SK-N-MC (cell line): ENCODE data around the gene SYTL3.

ENCODE experiments used
- DNase-seq: peaks from one replicate; pipeline ENCODE4 v3.0.0-alpha.2; 2011; ENCODE audit warnings: low read depth, low spot score
- H3K27ac ChIP-seq: fragments of 200-600 bp; sonication (generic); 2 replicates; pipeline ENCODE4 v1.5.1; 2016; ENCODE audit warnings: mixed run types
- H3K36me3 ChIP-seq: fragments of 200-600 bp; sonication (generic); 2 replicates; pipeline ENCODE4 v1.6.1; 2017; ENCODE audit warnings: antibody characterized with exemption, low read length, mixed read lengths; ENCODE audit not compliant: insufficient read depth
- H3K4me3 ChIP-seq: fragments of 200-600 bp; sonication (generic); 2 replicates; pipeline ENCODE4 v1.5.1; 2016
- H3K9ac ChIP-seq: fragments of 200-600 bp; sonication (generic); 2 replicates; pipeline ENCODE4 v1.8.0; 2017; ENCODE audit warnings: mixed run types, mixed read lengths; ENCODE audit not compliant: insufficient read length
- H3K9me3 ChIP-seq: fragments of 200-600 bp; sonication (generic); 2 replicates; pipeline ENCODE4 v1.6.1; 2017; ENCODE audit warnings: low read depth, mild to moderate bottlenecking, antibody characterized with exemption, low read length, moderate library complexity, mixed read lengths
- EZH2 ChIP-seq: fragments of 200-600 bp; sonication (generic); IDR thresholded peaks from one replicate; pipeline ENCODE4 v1.6.1; 2017; ENCODE audit warnings: antibody characterized with exemption
- FOXP2 ChIP-seq: optimal IDR thresholded peaks from 2 replicates; pipeline ENCODE3; 2011; ENCODE audit warnings: mild to moderate bottlenecking, moderate library complexity; ENCODE audit not compliant: insufficient read depth; ENCODE audit errors: extremely low read length, control extremely low read depth
- POLR2AphosphoS5 ChIP-seq: IDR thresholded peaks from 2 replicates; pipeline ENCODE4 v1.6.1; 2012; ENCODE audit warnings: mild to moderate bottlenecking, low read depth, low read length, borderline replicate concordance

Gene SYTL3

GRCh38 chr6:158677906-158678578 is 28.2 kb downstream of the SYTL3 start:
- H3K27ac ChIP-seq, result no peak overlapping the region
- TF ChIP-seq FOXP2, result no peak
- TF ChIP-seq POLR2AphosphoS5, result no peak
- TF ChIP-seq EZH2, result no peak
- no peak overlapping the region for H3K9ac ChIP-seq
- no peak for DNase-seq
- H3K36me3 ChIP-seq, result no peaks in the 10 kb centered on the region
- no peaks in the 10 kb centered on the region for H3K9me3 ChIP-seq
- no peak overlapping the region for H3K4me3 ChIP-seq

DNA sequence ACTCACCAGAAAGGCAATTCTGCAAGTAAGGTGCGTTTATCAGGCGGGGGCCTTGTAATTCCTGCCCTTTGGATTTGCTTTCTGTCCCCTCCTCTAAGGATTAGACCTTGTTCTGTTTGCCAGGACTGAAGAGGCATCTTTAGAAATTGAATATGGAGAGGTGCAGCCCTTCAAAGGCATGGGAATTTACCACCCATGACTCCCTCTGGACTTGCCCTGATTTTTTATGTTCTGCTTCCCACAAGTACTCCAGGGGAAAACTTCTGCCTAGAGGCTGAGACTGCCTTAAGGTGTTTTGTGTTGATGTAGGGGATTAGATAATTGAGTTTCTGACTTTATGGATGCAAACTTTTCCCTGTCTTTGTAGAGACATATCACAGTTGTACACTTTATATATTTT is 30.2 kb downstream of the SYTL3 start:
- no peak overlapping the region for H3K4me3 ChIP-seq
- TF ChIP-seq EZH2 (no peak), FOXP2 (no peak), POLR2AphosphoS5 (no peak)

DNA sequence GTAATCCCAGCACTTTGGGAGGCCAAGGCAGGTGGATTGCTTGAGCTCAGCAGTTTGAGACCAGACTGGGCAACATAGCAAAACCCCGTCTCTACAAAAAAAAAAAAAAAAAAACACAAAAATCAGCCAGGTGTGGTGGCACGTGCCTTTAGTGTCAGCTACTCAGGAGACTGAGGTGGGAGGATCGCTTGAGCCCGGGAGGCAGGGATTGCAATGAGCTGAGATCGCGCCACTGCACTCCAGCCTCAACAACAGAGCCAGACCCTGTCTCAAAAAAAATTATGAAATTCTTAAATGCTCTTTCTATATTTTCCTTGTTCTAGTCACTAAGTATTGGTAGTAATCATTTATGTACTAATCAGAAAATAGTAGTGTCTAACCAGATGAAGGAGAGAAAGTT is 30.6 kb downstream of the SYTL3 start:
- no peak for DNase-seq
- Histone ChIP-seq H3K36me3 (no peaks in the 10 kb centered on the region), H3K9ac (no peak overlapping the region), H3K4me3 (no peak overlapping the region), H3K9me3 (no peaks in the 10 kb centered on the region), H3K27ac (no peak overlapping the region)
- TF ChIP-seq POLR2AphosphoS5 (no peak), FOXP2 (no peak), EZH2 (no peak)

More for the DNA sequence above, 30.2 kb downstream of the SYTL3 start:
- no peaks in the 10 kb centered on the region for H3K36me3 ChIP-seq
- no peak for DNase-seq
- no peak overlapping the region for H3K9ac ChIP-seq
- H3K9me3 ChIP-seq, result no peaks in the 10 kb centered on the region
- no peak overlapping the region for H3K27ac ChIP-seq

DNA sequence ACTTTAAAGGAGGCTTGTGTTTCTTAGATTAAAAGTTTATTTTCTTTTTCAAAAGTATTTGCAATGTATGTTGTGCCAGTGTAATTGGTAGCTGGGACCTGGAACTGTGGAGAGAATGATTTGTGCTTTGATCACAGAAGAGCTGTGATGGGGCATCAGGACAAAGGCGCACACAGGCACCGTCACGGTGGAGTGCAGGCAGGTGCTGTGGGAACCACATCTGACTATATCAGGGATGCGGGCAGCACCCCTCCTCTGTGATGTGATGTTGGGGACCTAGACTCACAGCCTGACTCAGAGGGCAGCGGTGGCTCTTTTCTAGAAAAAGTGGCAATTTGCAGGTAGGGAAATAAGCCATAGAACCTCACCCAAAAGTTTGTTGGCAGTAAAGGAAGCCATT is 34.5 kb downstream of the SYTL3 start:
- H3K9me3 ChIP-seq, result no peaks in the 10 kb centered on the region
- no peak overlapping the region for H3K9ac ChIP-seq
- TF ChIP-seq POLR2AphosphoS5, result no peak
- TF ChIP-seq FOXP2, result no peak
- no peak for TF ChIP-seq EZH2
- no peaks in the 10 kb centered on the region for H3K36me3 ChIP-seq
- no peak for DNase-seq
- H3K4me3 ChIP-seq, result no peak overlapping the region
- no peak overlapping the region for H3K27ac ChIP-seq

DNA sequence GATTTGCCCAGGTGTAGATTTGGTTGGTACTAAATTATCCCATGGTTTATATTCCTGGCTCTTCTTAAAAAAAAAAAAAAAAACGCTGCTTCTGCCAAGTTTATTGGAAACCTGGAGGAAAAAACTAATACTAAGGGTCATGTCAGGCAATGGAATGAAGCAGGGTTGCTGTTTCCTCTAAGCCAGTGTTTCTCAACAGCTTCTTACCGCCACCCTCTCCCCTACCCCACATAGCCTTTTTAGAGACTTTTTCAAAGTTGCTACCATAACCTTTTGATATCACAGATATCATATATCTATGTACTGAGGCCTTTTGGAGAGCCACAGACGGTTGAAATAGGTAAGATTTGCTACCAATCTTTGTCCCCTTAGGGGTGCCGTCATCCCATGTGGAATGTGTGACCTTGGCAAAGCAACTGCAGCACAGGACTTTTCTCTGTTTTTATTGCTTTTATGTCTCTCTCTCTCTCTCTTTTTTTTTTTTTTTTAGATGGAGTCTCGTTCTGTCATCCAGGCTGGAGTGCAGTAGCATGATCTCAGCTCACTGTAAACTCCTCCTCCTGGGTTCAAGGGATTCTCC is 35.0 kb downstream of the SYTL3 start:
- Histone ChIP-seq H3K9ac (no peak overlapping the region), H3K4me3 (no peak overlapping the region), H3K9me3 (no peaks in the 10 kb centered on the region), H3K27ac (no peak overlapping the region), H3K36me3 (no peaks in the 10 kb centered on the region)
- DNase-seq, result no peak
- no peak for TF ChIP-seq EZH2
- TF ChIP-seq POLR2AphosphoS5, result no peak
- TF ChIP-seq FOXP2, result no peak

- Histone ChIP-seq H3K9ac (no peak overlapping the region), H3K9me3 (no peaks in the 10 kb centered on the region), H3K4me3 (no peak overlapping the region), H3K27ac (no peak overlapping the region), H3K36me3 (no peaks in the 10 kb centered on the region)
- DNase-seq, result no peak
- TF ChIP-seq FOXP2 (no peak), EZH2 (no peak), POLR2AphosphoS5 (no peak)
These were observed 36.5 kb downstream of the SYTL3 start for GRCh38 chr6:158686311-158686710.

DNA sequence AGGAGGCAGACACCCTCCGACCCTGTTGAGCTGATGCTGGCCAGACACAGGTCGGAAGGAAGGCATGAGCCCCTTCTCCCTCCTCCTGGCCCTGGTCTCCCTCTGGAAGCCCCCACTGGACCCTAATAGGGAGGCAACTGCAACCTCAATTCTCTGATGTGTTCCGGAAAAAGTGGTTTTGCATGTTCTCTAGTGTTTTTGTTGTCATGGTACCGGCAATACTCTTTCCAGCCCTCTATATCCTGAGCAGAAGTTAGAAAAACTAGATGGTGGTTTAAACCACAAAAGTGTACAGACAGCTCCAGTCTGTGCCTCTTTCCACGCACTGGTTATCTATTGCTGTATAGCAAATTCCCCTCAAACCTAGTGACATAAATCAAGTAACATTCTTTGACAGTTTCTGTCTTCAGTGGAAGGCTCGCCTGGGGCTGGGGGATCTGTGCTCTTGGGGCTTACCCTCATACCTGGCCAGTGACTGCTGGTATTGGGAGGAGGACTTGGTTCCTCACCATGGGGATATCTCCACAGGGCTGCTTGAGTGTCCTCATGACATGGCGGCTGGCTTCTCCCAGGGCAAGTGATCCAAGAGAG is 37.0 kb downstream of the SYTL3 start:
- no peak overlapping the region for H3K4me3 ChIP-seq
- H3K9me3 ChIP-seq, result no peaks in the 10 kb centered on the region

GRCh38 chr6:158687506-158687905 is 37.7 kb downstream of the SYTL3 start:
- no peak overlapping the region for H3K4me3 ChIP-seq
- TF ChIP-seq EZH2 (no peak), POLR2AphosphoS5 (no peak), FOXP2 (no peak)
- DNase-seq, result no peak
- no peaks in the 10 kb centered on the region for H3K9me3 ChIP-seq
- H3K27ac ChIP-seq, result no peak overlapping the region
- H3K36me3 ChIP-seq, result no peaks in the 10 kb centered on the region
- H3K9ac ChIP-seq, result no peak overlapping the region

More for the DNA sequence above, 37.0 kb downstream of the SYTL3 start:
- Histone ChIP-seq H3K9ac (no peak overlapping the region), H3K36me3 (no peaks in the 10 kb centered on the region), H3K27ac (no peak overlapping the region)
- no peak for DNase-seq
- TF ChIP-seq EZH2 (no peak), FOXP2 (no peak), POLR2AphosphoS5 (no peak)
